Pancreas (tissue), 10 donors: ENCODE data around the gene KLHL18. TPM values are rescaled to one million over a fixed set of nuclear protein-coding genes. Genes with fewer than 3 reads are reported as not detected.
"Not testable (repeated sequence)": the region's sequence is repeated elsewhere in the genome, so short reads cannot be mapped to it uniquely, and the experiment has no call there.

Experiments
- ATAC-seq, 4 donors: fragments of 200-7000 bp; cut with Tn5 transposase; one replicate each; pipeline versions ENCODE4 v1.8.0 to v1.9.1; 2020; ENCODE audit warnings: mild to moderate bottlenecking in 4 of 4, moderate library complexity in 4 of 4
- DNase-seq, 6 donors: peaks; one replicate each; pipeline ENCODE4 v3.0.0-alpha.2; 2020
- FAIRE-seq: peaks from 2 replicates; lab custom pipeline; 2012; peaks lifted over from hg19 to GRCh38; lab: Jason Lieb, UNC
- H3K27ac ChIP-seq, 4 donors: fragments of 200-600 bp; sonication (generic); 1 replicate in 3 of 4; 2 replicates in 1 of 4; pipeline versions ENCODE4 v1.5.0 to v1.8.0; 2020
- H3K27me3 ChIP-seq, 4 donors: fragments of 200-600 bp; one replicate each; pipeline ENCODE4 v1.8.0; 2021
- H3K36me3 ChIP-seq, 3 donors: fragments of 200-600 bp; sonication (generic) in 1 of 3; one replicate each; pipeline versions ENCODE4 v1.5.0 to v1.8.0; 2020 to 2021
- H3K4me1 ChIP-seq, 3 donors: fragments of 200-600 bp; one replicate each; pipeline ENCODE4 v1.8.0; 2021
- H3K4me3 ChIP-seq, 4 donors: fragments of 200-600 bp; sonication (generic) in 2 of 4; one replicate each; pipeline versions ENCODE4 v1.5.0 to v1.8.0; 2020 to 2021
- H3K9me3 ChIP-seq, 4 donors: fragments of 200-600 bp; one replicate each; pipeline ENCODE4 v1.8.0; 2021
- WGBS, 2 donors: extraction: QIAGEN DNeasy Blood & Tissue Kit; methylation state at CpG; one replicate each; pipeline ENCODE4 v1.1.7; 2013; 5-methylcytosine and 5-hydroxymethylcytosine counted together
- intact Hi-C, 3 donors: fragments of 100-400 bp; cut with DNase I; formaldehyde crosslinking; loops; one replicate each; pipeline versions ENCODE4 v1.11.1 to v1.14.2; 2022
- polyA plus RNA-seq, 2 donors: library from polyadenylated mRNA; stranded (reverse); fragments of 200-250 nt; gene quantifications; one replicate each; pipeline ENCODE4 v1.2.3, GENCODE V29; 2013
- total RNA-seq, 6 donors: library from RNA; stranded (reverse); fragmentation: NEBNext Ultra II Directional in 4 of 6; extraction: Animal tissue kit (Norgen Biotek cat#: 25700) in 4 of 6; gene quantifications; one replicate each; pipeline versions ENCODE4 v1.2.1 to v1.2.4, GENCODE V29; 2021 to 2023
- TF ChIP-seq, protein P1 (sequence below), 4 donors: fragments of 200-600 bp; sonication (generic) in 3 of 4; IDR thresholded peaks; one replicate each; pipeline versions ENCODE4 v1.5.0 to v1.8.0; 2021; ENCODE audit warnings: antibody characterized with exemption in 4 of 4
- donor health status: healthy with polysubstance abuse.
- donor health status: DM: no; HTN: no; CAD: no; lungs with moderate emphysema.
- donor health status: DM: no; HTN: no; CAD: no.
- donor health status: control.
- donor health status: control.
- donor health status: Bipolar disorder and iron deficiency.
- donor health status: DM: yes; HTN: yes; CAD: no.
- donor health status: DM: no; HTN: no; CAD: no.
- donor health status: DM: no; HTN: no; CAD: no.
- donor health status: DM: yes; HTN: yes; CAD: no.

KLHL18 gene
- total and polyA plus RNA-seq, 8 donors, result 6.1 to 14.5 (median 9.2) TPM

DNA sequence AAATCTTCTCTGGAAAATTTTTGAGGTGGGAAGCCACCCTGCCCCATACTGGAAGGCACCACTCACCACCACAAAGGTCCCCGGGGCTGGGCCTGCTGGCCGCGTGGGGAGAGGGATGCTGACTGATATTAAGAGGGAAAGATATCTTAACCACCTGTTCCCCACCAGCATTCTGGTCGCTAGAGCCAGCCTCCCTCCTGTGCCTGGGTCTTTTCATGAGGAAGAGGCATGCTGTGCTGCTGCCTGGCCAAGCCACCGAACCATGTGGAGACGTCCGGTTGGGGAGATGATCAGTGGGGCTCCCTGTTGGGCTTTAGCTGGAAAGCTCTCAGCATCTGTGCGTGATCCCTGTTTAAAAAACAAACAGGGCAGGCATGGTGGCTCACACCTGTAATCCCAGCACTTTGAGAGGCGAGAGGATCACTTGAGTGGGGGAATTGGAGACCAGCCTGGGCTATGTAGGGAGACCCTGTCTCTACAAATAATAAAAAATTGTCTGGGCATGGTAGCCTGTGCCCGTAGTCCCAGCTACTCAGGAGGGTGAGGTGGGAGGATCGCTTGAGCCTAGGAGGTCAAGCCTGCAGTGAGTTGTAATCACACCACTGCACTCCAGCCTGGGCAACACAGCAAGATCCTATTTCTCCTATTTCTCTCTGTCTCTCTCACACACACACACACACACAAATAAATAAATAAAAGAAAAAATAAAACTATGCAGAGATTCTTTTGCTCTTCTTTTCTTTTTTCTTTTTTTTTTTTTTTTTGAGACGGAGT, 1.0 kb downstream of the KLHL18 start:
- TF ChIP-seq, protein P1, sequence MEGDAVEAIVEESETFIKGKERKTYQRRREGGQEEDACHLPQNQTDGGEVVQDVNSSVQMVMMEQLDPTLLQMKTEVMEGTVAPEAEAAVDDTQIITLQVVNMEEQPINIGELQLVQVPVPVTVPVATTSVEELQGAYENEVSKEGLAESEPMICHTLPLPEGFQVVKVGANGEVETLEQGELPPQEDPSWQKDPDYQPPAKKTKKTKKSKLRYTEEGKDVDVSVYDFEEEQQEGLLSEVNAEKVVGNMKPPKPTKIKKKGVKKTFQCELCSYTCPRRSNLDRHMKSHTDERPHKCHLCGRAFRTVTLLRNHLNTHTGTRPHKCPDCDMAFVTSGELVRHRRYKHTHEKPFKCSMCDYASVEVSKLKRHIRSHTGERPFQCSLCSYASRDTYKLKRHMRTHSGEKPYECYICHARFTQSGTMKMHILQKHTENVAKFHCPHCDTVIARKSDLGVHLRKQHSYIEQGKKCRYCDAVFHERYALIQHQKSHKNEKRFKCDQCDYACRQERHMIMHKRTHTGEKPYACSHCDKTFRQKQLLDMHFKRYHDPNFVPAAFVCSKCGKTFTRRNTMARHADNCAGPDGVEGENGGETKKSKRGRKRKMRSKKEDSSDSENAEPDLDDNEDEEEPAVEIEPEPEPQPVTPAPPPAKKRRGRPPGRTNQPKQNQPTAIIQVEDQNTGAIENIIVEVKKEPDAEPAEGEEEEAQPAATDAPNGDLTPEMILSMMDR (IDR thresholded peaks at IDR 0.05), result no peak
- ATAC-seq, result no peak
- 34 to 35% methylated on average over 12 of the region's 12 CpGs for WGBS, 2 donors
- H3K4me1 ChIP-seq, result peaks cover 0 to 12% (median 0%) of the 10 kb centered on the region in 3 donors
- no peaks in the 10 kb centered on the region for H3K36me3 ChIP-seq
- peak in 3 of 6 donors; percentile 16 to 60 (median 33) for DNase-seq
- intact Hi-C loops, result no loop called here
- H3K4me3 ChIP-seq, result peak overlapping the region; percentile 67 to 93 (median 68)
- H3K9me3 ChIP-seq, result no peaks in the 10 kb centered on the region
- FAIRE-seq, result no peak
- H3K27ac ChIP-seq, result peak overlapping the region in 2 of 4 donors; percentile 94 to 99
- no peaks in the 10 kb centered on the region for H3K27me3 ChIP-seq

DNA sequence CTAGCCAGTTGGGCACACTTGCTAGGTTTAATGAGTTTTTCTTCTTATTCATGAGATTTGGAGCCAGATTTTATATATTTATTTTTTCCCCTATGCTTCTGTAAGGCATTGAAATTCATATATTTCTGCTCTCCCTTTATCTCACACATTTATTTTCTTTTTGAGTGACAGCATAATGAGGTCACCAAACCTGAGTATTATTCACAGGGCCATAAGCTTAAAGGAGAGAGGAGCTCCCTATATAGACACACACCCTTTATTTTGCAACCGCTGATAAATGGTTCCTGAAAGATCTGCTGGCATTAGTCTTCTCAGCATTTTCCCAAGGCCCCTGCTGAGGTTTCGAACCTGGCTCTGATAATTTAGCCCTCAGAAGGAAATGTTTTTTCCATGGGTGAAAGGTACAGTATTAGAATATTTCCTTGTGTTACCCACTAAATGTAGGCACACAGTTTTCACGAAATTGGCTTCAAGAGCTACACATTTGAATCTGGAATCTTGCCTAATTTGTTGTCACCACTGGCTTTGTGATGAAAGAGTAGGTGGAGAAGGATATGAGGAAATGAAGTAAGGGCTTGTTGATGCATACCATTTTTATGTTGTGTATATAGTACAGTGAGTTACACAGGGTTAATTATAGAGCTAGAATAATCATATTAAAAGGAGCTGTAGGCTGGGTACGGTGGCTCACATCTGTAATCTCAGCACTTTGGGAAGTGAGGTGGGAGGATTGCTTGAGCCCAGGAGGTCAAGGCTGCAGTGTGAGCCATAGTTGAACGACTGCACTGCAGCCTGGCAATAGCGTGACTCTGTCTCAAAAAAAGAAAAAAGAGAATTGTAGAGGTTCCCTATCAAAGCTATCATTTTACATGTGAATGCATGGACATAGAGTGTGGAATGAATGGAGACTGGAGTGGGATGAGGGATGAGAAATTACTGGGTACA, 6.5 kb downstream of the KLHL18 start:
- FAIRE-seq (no peak), DNase-seq (no peak), ATAC-seq (no peak)
- intact Hi-C loops, result no loop called here
- H3K27ac ChIP-seq, result no peak overlapping the region
- no peak overlapping the region for H3K4me3 ChIP-seq
- WGBS, 2 donors, result 74 to 83% methylated on average over 6 of the region's 6 CpGs
- TF ChIP-seq, protein P1 (IDR thresholded peaks at IDR 0.05), result no peak
- H3K4me1 ChIP-seq, result no peaks in the 10 kb centered on the region
- H3K9me3 ChIP-seq, result no peaks in the 10 kb centered on the region
- no peaks in the 10 kb centered on the region for H3K36me3 ChIP-seq
- H3K27me3 ChIP-seq, result no peaks in the 10 kb centered on the region

GRCh38 chr3:47291158-47291753, 8.5 kb downstream of the KLHL18 start:
- WGBS, 2 donors, result 77 to 79% methylated on average over 4 of the region's 4 CpGs
- DNase-seq (no peak), FAIRE-seq (no peak), ATAC-seq (no peak)
- intact Hi-C loops, result no loop called here
- no peaks in the 10 kb centered on the region for H3K27me3 ChIP-seq
- no peaks in the 10 kb centered on the region for H3K4me1 ChIP-seq
- H3K4me3 ChIP-seq, result no peak overlapping the region
- H3K9me3 ChIP-seq, result no peaks in the 10 kb centered on the region
- no peak overlapping the region for H3K27ac ChIP-seq
- H3K36me3 ChIP-seq, result no peaks in the 10 kb centered on the region
- TF ChIP-seq, protein P1 (IDR thresholded peaks at IDR 0.05), result no peak

DNA sequence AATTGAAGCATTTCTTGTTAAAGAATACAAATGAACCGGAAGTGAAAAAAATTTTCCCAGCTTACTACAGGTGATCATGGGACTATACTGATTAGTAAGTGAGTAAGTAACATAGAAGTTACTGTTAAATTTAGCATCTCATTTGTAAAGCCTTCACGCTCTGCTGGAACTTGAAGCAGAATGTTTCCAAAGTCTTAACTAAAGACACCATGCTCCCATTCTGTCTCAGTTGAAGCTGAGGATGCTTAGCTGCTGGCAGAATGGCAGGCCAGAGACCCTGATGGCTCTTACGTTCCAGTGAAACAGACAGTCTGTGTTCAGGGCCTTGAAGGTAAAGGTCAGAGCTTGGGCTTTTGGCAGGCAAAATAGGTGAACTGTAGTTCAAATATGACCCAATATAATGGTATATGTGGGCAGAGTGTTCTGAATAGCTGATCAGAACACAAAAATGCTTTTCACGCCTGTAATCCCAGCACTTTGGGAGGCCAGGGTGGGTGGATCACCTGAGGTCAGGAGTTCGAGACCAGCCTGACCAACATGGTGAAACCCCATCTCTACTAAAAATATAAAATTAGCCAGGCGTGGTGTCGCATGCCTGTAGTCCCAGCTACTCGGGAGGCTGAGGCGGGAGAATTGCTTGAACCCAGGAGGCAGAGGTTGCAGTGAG, 9.1 kb downstream of the KLHL18 start:
- H3K36me3 ChIP-seq, DNase-seq, intact Hi-C loops, H3K27me3 ChIP-seq, H3K4me1 ChIP-seq, H3K4me3 ChIP-seq, ATAC-seq, H3K27ac ChIP-seq, H3K9me3 ChIP-seq, FAIRE-seq: not testable (repeated sequence)
- WGBS, 2 donors, result 93% methylated on average over 9 of the region's 9 CpGs

GRCh38 chr3:47293822-47294221, 11.1 kb downstream of the KLHL18 start:
- Histone ChIP-seq H3K4me3 (no peak overlapping the region), H3K4me1 (no peaks in the 10 kb centered on the region), H3K27ac (no peak overlapping the region), H3K27me3 (no peaks in the 10 kb centered on the region), H3K9me3 (no peaks in the 10 kb centered on the region), H3K36me3 (no peaks in the 10 kb centered on the region)
- WGBS, 2 donors, result 90 to 92% methylated on average over 2 of the region's 2 CpGs
- TF ChIP-seq, protein P1 (IDR thresholded peaks at IDR 0.05), result no peak
- ATAC-seq (no peak), DNase-seq (no peak), FAIRE-seq (no peak)
- intact Hi-C loops, result no loop called here
